H9 (cell line): ENCODE data around the gene RAD1. TPM values are rescaled to one million over a fixed set of nuclear protein-coding genes. Genes with fewer than 3 reads are reported as not detected.

Experiments used
- DNase-seq: peaks from one replicate; pipeline ENCODE4 v3.0.0-alpha.2; 2017
- H2AFZ ChIP-seq: one replicate; pipeline ENCODE4 v1.6.1; 2013; ENCODE audit warnings: mild to moderate bottlenecking, low read length, control low read depth, moderate library complexity
- H2AK5ac ChIP-seq: 2 replicates; pipeline ENCODE4 v1.6.1; 2013; ENCODE audit warnings: low read length, control low read depth, mixed read lengths; ENCODE audit not compliant: insufficient read length
- H2BK120ac ChIP-seq: one replicate; pipeline ENCODE4 v1.6.1; 2013; ENCODE audit warnings: low read depth, mild to moderate bottlenecking, low read length, control low read depth, inconsistent platforms; ENCODE audit not compliant: poor library complexity, severe bottlenecking
- H2BK12ac ChIP-seq: 2 replicates; pipeline ENCODE4 v1.6.1; 2013; ENCODE audit warnings: low read length, control low read depth, mixed read lengths, low read depth; ENCODE audit not compliant: insufficient read length
- H2BK15ac ChIP-seq: 2 replicates; pipeline ENCODE4 v1.6.1; 2013; ENCODE audit warnings: low read depth, low read length, control low read depth
- H2BK20ac ChIP-seq: one replicate; pipeline ENCODE4 v1.6.1; 2013; ENCODE audit warnings: low read depth, mild to moderate bottlenecking, low read length, control low read depth, inconsistent platforms; ENCODE audit not compliant: poor library complexity, severe bottlenecking
- H2BK5ac ChIP-seq: 2 replicates; pipeline ENCODE4 v1.6.1; 2013; ENCODE audit warnings: low read length, control low read depth, mixed read lengths; ENCODE audit not compliant: insufficient read length
- H3K14ac ChIP-seq: 2 replicates; pipeline ENCODE4 v1.6.1; 2013; ENCODE audit warnings: low read length, control low read depth; ENCODE audit not compliant: insufficient read depth
- H3K18ac ChIP-seq: 2 replicates; pipeline ENCODE4 v1.6.1; 2013; ENCODE audit warnings: low read depth, mild to moderate bottlenecking, mixed read lengths, low read length, control low read depth; ENCODE audit not compliant: insufficient read length
- H3K23ac ChIP-seq: 2 replicates; pipeline ENCODE4 v1.6.1; 2013; ENCODE audit warnings: low read length, control low read depth, mixed read lengths, low read depth; ENCODE audit not compliant: insufficient read length
- H3K23me2 ChIP-seq: 2 replicates; pipeline ENCODE4 v1.6.1; 2013; ENCODE audit warnings: low read depth, mild to moderate bottlenecking, mixed read lengths, low read length, control low read depth; ENCODE audit not compliant: insufficient read length, poor library complexity, severe bottlenecking
- H3K27ac ChIP-seq: 2 replicates; pipeline ENCODE4 v1.5.1; 2013; ENCODE audit warnings: low read length, control low read depth, mixed read lengths, low read depth; ENCODE audit not compliant: insufficient read length
- H3K27me3 ChIP-seq: 2 replicates; pipeline ENCODE4 v1.6.1; 2013; ENCODE audit warnings: low read length, control low read depth, inconsistent platforms; ENCODE audit not compliant: insufficient read depth
- H3K4ac ChIP-seq: 2 replicates; pipeline ENCODE4 v1.6.1; 2013; ENCODE audit warnings: low read depth, mild to moderate bottlenecking, control low read depth, inconsistent platforms, low read length, moderate library complexity
- H3K4me1 ChIP-seq: 2 replicates; pipeline ENCODE4 v1.6.1; 2013; ENCODE audit warnings: low read length, control low read depth, inconsistent platforms; ENCODE audit not compliant: insufficient read depth
- H3K4me2 ChIP-seq: 2 replicates; pipeline ENCODE4 v1.6.1; 2013; ENCODE audit warnings: low read length, control low read depth, mixed read lengths; ENCODE audit not compliant: insufficient read length, insufficient read depth
- H3K56ac ChIP-seq: 2 replicates; pipeline ENCODE4 v1.6.1; 2013; ENCODE audit warnings: low read depth, mild to moderate bottlenecking, mixed read lengths, low read length, control low read depth; ENCODE audit not compliant: insufficient read length
- H3K79me1 ChIP-seq: 2 replicates; pipeline ENCODE4 v1.6.1; 2013; ENCODE audit warnings: low read depth, mild to moderate bottlenecking, moderate library complexity, low read length, control low read depth, inconsistent platforms; ENCODE audit not compliant: insufficient read depth, poor library complexity, severe bottlenecking
- H3K79me2 ChIP-seq: 2 replicates; pipeline ENCODE4 v1.6.1; 2013; ENCODE audit warnings: low read length, control low read depth, inconsistent platforms; ENCODE audit not compliant: insufficient read depth
- H3K9ac ChIP-seq: 2 replicates; pipeline ENCODE4 v1.6.1; 2013; ENCODE audit warnings: low read length, control low read depth, mixed read lengths; ENCODE audit not compliant: insufficient read length; ENCODE audit errors: extremely low read depth
- H3K9me3 ChIP-seq: one replicate; pipeline ENCODE4 v1.6.1; 2013; ENCODE audit warnings: low read depth, low read length, inconsistent platforms; ENCODE audit not compliant: control insufficient read depth
- H3T11ph ChIP-seq: one replicate; pipeline ENCODE4 v1.6.1; 2013; ENCODE audit warnings: mild to moderate bottlenecking, low read length, control low read depth, inconsistent platforms
- H4K20me1 ChIP-seq: one replicate; pipeline ENCODE4 v1.6.1; 2013; ENCODE audit not compliant: control insufficient read depth, insufficient read length, insufficient read depth
- H4K5ac ChIP-seq: 2 replicates; pipeline ENCODE4 v1.6.1; 2013; ENCODE audit warnings: low read depth, mild to moderate bottlenecking, mixed read lengths, low read length, control low read depth; ENCODE audit not compliant: insufficient read length
- H4K8ac ChIP-seq: replicated peaks from 2 replicates; pipeline ENCODE4 v1.6.1; 2013; ENCODE audit warnings: low read length, control low read depth, mixed read lengths, low read depth; ENCODE audit not compliant: insufficient read length
- H4K91ac ChIP-seq: 2 replicates; pipeline ENCODE4 v1.6.1; 2013; ENCODE audit warnings: low read depth, mild to moderate bottlenecking, moderate library complexity, mixed read lengths, low read length, control low read depth; ENCODE audit not compliant: insufficient read length
- H3K27ac Mint-ChIP-seq, 3 experiments: 2 replicates in 2 of 3; 3 replicates in 1 of 3; pipeline ENCODE4 v1.8.0; 2020 to 2021; ENCODE audit warnings: mixed read lengths in 3 of 3, mild to moderate bottlenecking in 1 of 3, moderate library complexity in 1 of 3
- H3K27me3 Mint-ChIP-seq: 2 replicates; pipeline ENCODE4 v1.8.0; 2021; ENCODE audit warnings: low read depth, mild to moderate bottlenecking, moderate library complexity, mixed read lengths
- H3K36me3 Mint-ChIP-seq, 3 experiments: 2 replicates in 2 of 3; 3 replicates in 1 of 3; pipeline ENCODE4 v1.8.0; 2020 to 2021; ENCODE audit warnings: low read depth in 3 of 3, mixed read lengths in 3 of 3; ENCODE audit not compliant: insufficient read depth in 1 of 3
- H3K4me1 Mint-ChIP-seq, 2 experiments: 2 replicates each; pipeline ENCODE4 v1.8.0; 2020; ENCODE audit warnings: mixed read lengths in 2 of 2
- H3K4me3 Mint-ChIP-seq, 2 experiments: 2 replicates in 1 of 2; 3 replicates in 1 of 2; pipeline ENCODE4 v1.8.0; 2020 to 2021; ENCODE audit warnings: mild to moderate bottlenecking in 2 of 2, mixed read lengths in 2 of 2, moderate library complexity in 1 of 2
- H3K9me3 Mint-ChIP-seq, 2 experiments: 2 replicates in 1 of 2; 3 replicates in 1 of 2; pipeline ENCODE4 v1.8.0; 2020; ENCODE audit warnings: mild to moderate bottlenecking in 2 of 2, mixed read lengths in 2 of 2, moderate library complexity in 1 of 2
- CTCF ChIP-seq: fragments of 200-600 bp; sonication (generic); conservative IDR thresholded peaks from 3 replicates; pipeline ENCODE4 v1.8.0; 2021; ENCODE audit warnings: antibody characterized with exemption, mild to moderate bottlenecking
- WGBS: extraction: QIAGEN DNeasy Blood & Tissue Kit; methylation state at CpG from one replicate; pipeline ENCODE4 v1.1.7; 2013; ENCODE audit warnings: missing lambda C conversion rate, low lambda C conversion rate, mixed read lengths; ENCODE audit not compliant: insufficient read length; ENCODE audit errors: extremely low coverage; 5-methylcytosine and 5-hydroxymethylcytosine counted together
- total RNA-seq: library from RNA; stranded (reverse); gene quantifications from 2 replicates; pipeline ENCODE4 v1.2.1, GENCODE V29; 2021

Gene RAD1
- total RNA-seq, 1 experiment from 2014 or later = 39.5 TPM

- H3K4ac ChIP-seq = no peak overlapping the region
- H3K27me3 Mint-ChIP-seq = no peaks in the 10 kb centered on the region; the same call in 1 of the 2 replicates
- no peak for TF ChIP-seq CTCF
- no peaks in the 10 kb centered on the region for H3K79me1 ChIP-seq
- no peak overlapping the region for H2BK12ac ChIP-seq
- H2BK5ac ChIP-seq = no peak overlapping the region
- H3K23ac ChIP-seq = no peak overlapping the region
- H3K27me3 ChIP-seq = no peaks in the 10 kb centered on the region
- H4K91ac ChIP-seq = no peak overlapping the region
- H3K27ac ChIP-seq = peak overlapping the region; percentile 87
- peaks cover 12% of the 10 kb centered on the region; the same call in 1 of the 2 replicates for H3K4me1 ChIP-seq
- no peak overlapping the region for H4K8ac ChIP-seq
- no peak overlapping the region for H2BK20ac ChIP-seq
- no peaks in the 10 kb centered on the region for H3K9me3 ChIP-seq
- no peak overlapping the region for H3K18ac ChIP-seq
- no peak overlapping the region for H3K9ac ChIP-seq
- H2BK120ac ChIP-seq = no peak overlapping the region
- peak overlapping the region; percentile 1 to 88 (median 73) for H3K27ac Mint-ChIP-seq
- H3K4me2 ChIP-seq = peak overlapping the region; percentile 46
- H3K56ac ChIP-seq = no peak overlapping the region
- H2AFZ ChIP-seq = no peak overlapping the region
- no peak overlapping the region for H4K5ac ChIP-seq
- peaks cover 0 to 2% (median 0%) of the 10 kb centered on the region in 3 experiments; a peak in 1 of 7 replicates for H3K36me3 Mint-ChIP-seq
- no peaks in the 10 kb centered on the region for H3K23me2 ChIP-seq
- peak overlapping the region in 1 of 2 experiments; percentile 14; a peak in 2 of 5 replicates for H3K4me3 Mint-ChIP-seq
- H3T11ph ChIP-seq = no peak overlapping the region
- H3K14ac ChIP-seq = no peak overlapping the region
- H4K20me1 ChIP-seq = no peaks in the 10 kb centered on the region
- peaks cover 34 to 36% of the 10 kb centered on the region in 2 experiments for H3K4me1 Mint-ChIP-seq
- no peak overlapping the region for H2AK5ac ChIP-seq
- DNase-seq = no peak
- H3K79me2 ChIP-seq = no peaks in the 10 kb centered on the region
- H2BK15ac ChIP-seq = no peak overlapping the region
- H3K9me3 Mint-ChIP-seq = no peaks in the 10 kb centered on the region; a peak in 1 of 5 replicates
- WGBS = no CpG with 5 or more reads among the region's 3 CpGs
These were observed 51.4 kb downstream of the RAD1 start for GRCh38 chr5:34863946-34864345.
